Left lung (tissue), 10 donors: ENCODE results near the gene CDHR1. TPM values are rescaled to one million over a fixed set of nuclear protein-coding genes. Genes with fewer than 3 reads are reported as not detected.

ENCODE experiments used
- ATAC-seq: fragments of 200-7000 bp; cut with Tn5 transposase; one replicate; pipeline ENCODE4 v1.9.1; 2020; ENCODE audit warnings: moderate library complexity
- DNase-seq, 4 donors: peaks; one replicate each; pipeline ENCODE4 v3.0.0-alpha.2; 2013 to 2020
- H3K27ac ChIP-seq, 2 donors: fragments of 200-600 bp; sonication (generic) in 1 of 2; one replicate each; pipeline versions ENCODE4 v1.5.0 to v1.8.0; 2020 to 2021
- H3K27me3 ChIP-seq, 2 donors: fragments of 200-600 bp; sonication (generic) in 1 of 2; one replicate each; pipeline versions ENCODE4 v1.5.0 to v1.8.0; 2020 to 2021
- H3K36me3 ChIP-seq, 2 donors: fragments of 200-600 bp; sonication (generic) in 1 of 2; one replicate each; pipeline versions ENCODE4 v1.5.0 to v1.8.0; 2020 to 2021
- H3K4me1 ChIP-seq, 2 donors: fragments of 200-600 bp; one replicate each; pipeline ENCODE4 v1.8.0; 2021
- H3K4me3 ChIP-seq, 2 donors: fragments of 200-600 bp; sonication (generic) in 1 of 2; one replicate each; pipeline versions ENCODE4 v1.5.0 to v1.8.0; 2020 to 2021; ENCODE audit warnings: mild to moderate bottlenecking in 1 of 2
- H3K9me3 ChIP-seq, 2 donors: fragments of 200-600 bp; sonication (generic) in 1 of 2; one replicate each; pipeline versions ENCODE4 v1.5.0 to v1.8.0; 2020 to 2021
- CTCF ChIP-seq, 2 donors: fragments of 200-600 bp; sonication (generic) in 1 of 2; IDR thresholded peaks; one replicate each; pipeline versions ENCODE4 v1.5.0 to v1.8.0; 2021; ENCODE audit warnings: antibody characterized with exemption in 2 of 2
- intact Hi-C, 2 donors: fragments of 100-400 bp; cut with DNase I; formaldehyde crosslinking; loops; one replicate each; pipeline versions ENCODE4 v1.11.2 to v1.14.2; 2022
- polyA plus RNA-seq, 6 donors: library from polyadenylated mRNA; unstranded; fragments of 120-200 nt; gene quantifications; one replicate each; pipeline ENCODE4 v1.2.1, GENCODE V29; 2013; ENCODE audit not compliant: insufficient read length in 6 of 6
- total RNA-seq, 2 donors: library from RNA; stranded (reverse); fragmentation: NEBNext Ultra II Directional; extraction: Animal tissue kit (Norgen Biotek cat#: 25700); gene quantifications; one replicate each; pipeline ENCODE4 v1.2.1, GENCODE V29; 2021
- donor health status: DM: no; HTN: yes; CAD: no.
- donor health status: DM: no; HTN: no; CAD: no.

The CDHR1 gene
- total and polyA plus RNA-seq, 8 donors = 0.10 to 0.94 (median 0.31) TPM

- no peaks in the 10 kb centered on the region for H3K36me3 ChIP-seq
- no peak for DNase-seq
- no peak overlapping the region for H3K4me3 ChIP-seq
- no peak overlapping the region for H3K27ac ChIP-seq
- TF ChIP-seq CTCF (IDR thresholded peaks at IDR 0.05) = no peak
- ATAC-seq = no peak
- intact Hi-C loops = loop anchor here in 1 of 2 donors (5.0 to 10.0 kb wide), 2 partner anchors 112 to 275 kb away; no protein-coding TSS in a partner anchor
- no peaks in the 10 kb centered on the region for H3K9me3 ChIP-seq
- H3K4me1 ChIP-seq = no peaks in the 10 kb centered on the region
- H3K27me3 ChIP-seq = peaks cover 6 to 8% of the 10 kb centered on the region in 2 donors
Measured at GRCh38 chr10:84262190-84262956, 68.0 kb downstream of the CDHR1 start.

GRCh38 chr10:84263716-84264115, 69.4 kb downstream of the CDHR1 start:
- Histone ChIP-seq H3K4me1 (no peaks in the 10 kb centered on the region), H3K4me3 (no peak overlapping the region), H3K27me3 (peaks cover 6 to 7% of the 10 kb centered on the region in 2 donors), H3K27ac (no peak overlapping the region), H3K36me3 (no peaks in the 10 kb centered on the region), H3K9me3 (no peaks in the 10 kb centered on the region)
- intact Hi-C loops = loop anchor here in 1 of 2 donors (5.0 to 10.0 kb wide), 2 partner anchors 111 to 274 kb away; no protein-coding TSS in a partner anchor
- ATAC-seq (no peak), DNase-seq (no peak)
- no peak for TF ChIP-seq CTCF (IDR thresholded peaks at IDR 0.05)

- Histone ChIP-seq H3K27ac (no peak overlapping the region), H3K27me3 (peaks cover 6 to 7% of the 10 kb centered on the region in 2 donors), H3K36me3 (no peaks in the 10 kb centered on the region), H3K4me3 (no peak overlapping the region), H3K4me1 (no peaks in the 10 kb centered on the region), H3K9me3 (no peaks in the 10 kb centered on the region)
- peak; percentile 98 for ATAC-seq
- TF ChIP-seq CTCF (IDR thresholded peaks at IDR 0.05) = peak; percentile 86 to 93
- DNase-seq = peak; percentile 54 to 81 (median 62)
- intact Hi-C loops = loop anchor here in 1 of 2 donors (5.0 to 10.0 kb wide), 2 partner anchors 110 to 273 kb away; no protein-coding TSS in a partner anchor
Measured at GRCh38 chr10:84264611-84265141, 70.3 kb downstream of the CDHR1 start.

GRCh38 chr10:84265418-84265817, 71.1 kb downstream of the CDHR1 start:
- Histone ChIP-seq H3K27me3 (peaks cover 6 to 7% of the 10 kb centered on the region in 2 donors), H3K4me1 (no peaks in the 10 kb centered on the region), H3K36me3 (no peaks in the 10 kb centered on the region), H3K27ac (no peak overlapping the region), H3K9me3 (no peaks in the 10 kb centered on the region), H3K4me3 (no peak overlapping the region)
- intact Hi-C loops = loop anchor here in 1 of 2 donors (10.0 kb wide), 1 partner anchor 109 kb away; no protein-coding TSS in a partner anchor
- no peak for TF ChIP-seq CTCF (IDR thresholded peaks at IDR 0.05)
- DNase-seq (no peak), ATAC-seq (no peak)

- ATAC-seq (peak; percentile 41), DNase-seq (peak in 1 of 4 donors; percentile 19)
- no peaks in the 10 kb centered on the region for H3K4me1 ChIP-seq
- H3K4me3 ChIP-seq = no peak overlapping the region
- intact Hi-C loops = loop anchor here in 1 of 2 donors (10.0 kb wide), 1 partner anchor 107 kb away; no protein-coding TSS in a partner anchor
- no peaks in the 10 kb centered on the region for H3K36me3 ChIP-seq
- TF ChIP-seq CTCF (IDR thresholded peaks at IDR 0.05) = peak; percentile 33 to 38
- no peaks in the 10 kb centered on the region for H3K9me3 ChIP-seq
- no peak overlapping the region for H3K27ac ChIP-seq
- peaks cover 6 to 7% of the 10 kb centered on the region in 2 donors for H3K27me3 ChIP-seq
Measured at GRCh38 chr10:84267503-84268126, 73.3 kb downstream of the CDHR1 start.
